Heart left ventricle (tissue), 16 donors: ENCODE results near the gene MBP. TPM values are rescaled to one million over a fixed set of nuclear protein-coding genes. Genes with fewer than 3 reads are reported as not detected.
A peak's percentile ranks its signal among the peaks of the same experiment; 100 is the strongest.

Experiments used
- ATAC-seq, 4 donors: fragments of 200-7000 bp; cut with Tn5 transposase; one replicate each; pipeline ENCODE4 v1.9.1; 2020 to 2022; ENCODE audit warnings: moderate library complexity in 4 of 4, mild to moderate bottlenecking in 3 of 4, moderate number of reproducible peaks in 1 of 4
- DNase-seq, 5 donors: peaks; one replicate each; pipeline ENCODE4 v3.0.0-alpha.2; 2020
- H3K27ac ChIP-seq, 12 donors: fragments of 200-600 bp; sonication (generic) in 4 of 12; one replicate each; pipeline versions ENCODE4 v1.5.0 to v1.8.0; 2016 to 2022; ENCODE audit warnings: mild to moderate bottlenecking in 2 of 12
- H3K27me3 ChIP-seq, 9 donors: fragments of 200-600 bp; sonication (generic) in 2 of 9; one replicate each; pipeline versions ENCODE4 v1.5.1 to v1.8.0; 2016 to 2022; ENCODE audit warnings: mild to moderate bottlenecking in 3 of 9
- H3K36me3 ChIP-seq, 9 donors: fragments of 200-600 bp; sonication (generic) in 2 of 9; one replicate each; pipeline versions ENCODE4 v1.5.0 to v1.8.0; 2018 to 2022; ENCODE audit warnings: mild to moderate bottlenecking in 2 of 9
- H3K4me1 ChIP-seq, 12 donors: fragments of 200-600 bp; sonication (generic) in 4 of 12; one replicate each; pipeline versions ENCODE4 v1.5.0 to v1.8.0; 2016 to 2022; ENCODE audit warnings: mild to moderate bottlenecking in 3 of 12
- H3K4me3 ChIP-seq, 12 donors: fragments of 200-600 bp; sonication (generic) in 4 of 12; one replicate each; pipeline versions ENCODE4 v1.5.0 to v1.8.0; 2017 to 2022; ENCODE audit warnings: mild to moderate bottlenecking in 9 of 12, moderate library complexity in 4 of 12
- H3K9me3 ChIP-seq, 12 donors: fragments of 200-600 bp; sonication (generic) in 4 of 12; one replicate each; pipeline versions ENCODE4 v1.5.0 to v1.8.0; 2016 to 2022; ENCODE audit warnings: mild to moderate bottlenecking in 1 of 12
- POLR2A ChIP-seq, 2 donors: fragments of 450-650 bp; IDR thresholded peaks; one replicate each; pipeline ENCODE4 v1.6.1; 2017; ENCODE audit warnings: antibody characterized with exemption in 2 of 2, mild to moderate bottlenecking in 2 of 2, moderate library complexity in 2 of 2
- WGBS, 4 donors: extraction: QIAGEN DNeasy Blood & Tissue Kit in 2 of 4; methylation state at CpG; one replicate each; pipeline versions ENCODE4 v1.1.5 to v1.1.7; 2013 to 2018; 5-methylcytosine and 5-hydroxymethylcytosine counted together
- intact Hi-C, 10 donors: fragments of 100-400 bp; cut with DNase I; formaldehyde crosslinking; loops; one replicate each; pipeline versions ENCODE4 v1.11.1 to v1.14.2; 2022
- polyA plus RNA-seq, 2 donors: library from polyadenylated mRNA; stranded (reverse); fragments of 200-250 nt; gene quantifications; one replicate each; pipeline ENCODE4 v1.2.3, GENCODE V29; 2013
- total RNA-seq, 9 donors: library from RNA; depleted of rRNA in 2 of 9; stranded (reverse); fragments of >200 nt in 2 of 9; fragmentation: NEBNext Ultra II Directional in 3 of 9; extraction: Animal tissue kit (Norgen Biotek cat#: 25700) in 3 of 9; gene quantifications; one replicate each; pipeline versions ENCODE4 v1.1.0 to v1.2.4, GENCODE V29; 2016 to 2023
- TF ChIP-seq, protein P1 (sequence below), 12 donors: fragments of 200-600 bp; sonication (generic) in 4 of 12; IDR thresholded peaks; one replicate each; pipeline versions ENCODE4 v1.5.0 to v1.8.0; 2018 to 2022; ENCODE audit warnings: antibody characterized with exemption in 12 of 12, mild to moderate bottlenecking in 5 of 12
- donor health status: ischemic (EF 13 %, LVEDD 7.1; RV severe dilation, severe dysfunction).
- donor health status: healthy with polysubstance abuse.
- donor health status: DM: no; HTN: yes; CAD: no.
- donor health status: DM: no; HTN: no; CAD: no.
- donor health status: ischemic (EF 25% LVEDD 6.9; RV normal size, moderate dysfunction).
- donor health status: ischemic (EF 25% LVEDD 5.7; RV mildly dilated, moderate dysfunction).
- donor health status: healthy.
- donor health status: DM: yes; HTN: yes; CAD: no.
- donor health status: ischemic (EF 35%, LVEDD 5.7; RV mildly dilated, moderate dysfunction).
- donor health status: nonischemic (EF 11% LVEDD 7.7; RV severe dilation, severe dysfunction).
- donor health status: DM: yes; HTN: yes; CAD: no.
- donor health status: PGD.
- donor health status: ischemic (EF 29% LVEDD 5.4; RV normal size, mild dysfunction).
- donor health status: nonischemic (EF 23%, LVEDD 6.1; RV moderate dilation, normal function).

MBP gene
- total and polyA plus RNA-seq, 11 donors, result 7.7 to 93.0 (median 31.8) TPM

DNA sequence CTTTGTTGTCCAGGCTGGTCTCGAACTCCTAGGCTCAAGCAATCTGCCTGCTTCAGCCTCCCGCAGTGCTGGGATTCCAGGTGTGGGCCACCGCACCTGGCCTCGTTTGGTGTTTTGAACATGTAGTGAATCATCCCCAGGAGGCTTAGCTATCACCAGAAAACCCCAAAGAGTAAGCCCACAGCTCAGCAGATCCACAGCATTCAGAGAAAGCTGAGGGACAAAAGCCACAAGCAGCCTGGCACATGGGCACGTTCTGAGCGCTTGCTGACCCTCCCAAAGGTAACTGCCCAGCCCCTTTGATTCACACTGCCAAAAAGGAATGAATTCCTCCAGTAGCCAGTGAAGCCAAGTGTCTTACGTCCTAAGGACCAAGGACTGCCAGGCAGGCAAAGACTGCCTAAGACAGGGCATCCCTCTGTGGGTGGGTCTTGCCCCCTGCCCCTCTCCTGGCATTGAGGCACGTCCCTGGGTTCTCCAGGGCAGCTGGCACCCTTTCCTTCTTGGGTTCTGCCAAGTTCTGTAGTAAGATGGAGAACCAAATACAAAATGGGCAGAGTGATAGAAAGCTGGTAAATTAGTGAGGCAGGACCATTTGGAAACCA lies 31.7 kb downstream of the MBP start:
- intact Hi-C loops, result no loop called here
- H3K27me3 ChIP-seq, result no peaks in the 10 kb centered on the region
- 72 to 80% (median 77%) methylated on average over 8 of the region's 8 CpGs for WGBS, 4 donors
- peaks cover 0 to 99% (median 48%) of the 10 kb centered on the region in 12 donors for H3K4me1 ChIP-seq
- no peak for TF ChIP-seq POLR2A (IDR thresholded peaks at IDR 0.05)
- TF ChIP-seq, protein P1, sequence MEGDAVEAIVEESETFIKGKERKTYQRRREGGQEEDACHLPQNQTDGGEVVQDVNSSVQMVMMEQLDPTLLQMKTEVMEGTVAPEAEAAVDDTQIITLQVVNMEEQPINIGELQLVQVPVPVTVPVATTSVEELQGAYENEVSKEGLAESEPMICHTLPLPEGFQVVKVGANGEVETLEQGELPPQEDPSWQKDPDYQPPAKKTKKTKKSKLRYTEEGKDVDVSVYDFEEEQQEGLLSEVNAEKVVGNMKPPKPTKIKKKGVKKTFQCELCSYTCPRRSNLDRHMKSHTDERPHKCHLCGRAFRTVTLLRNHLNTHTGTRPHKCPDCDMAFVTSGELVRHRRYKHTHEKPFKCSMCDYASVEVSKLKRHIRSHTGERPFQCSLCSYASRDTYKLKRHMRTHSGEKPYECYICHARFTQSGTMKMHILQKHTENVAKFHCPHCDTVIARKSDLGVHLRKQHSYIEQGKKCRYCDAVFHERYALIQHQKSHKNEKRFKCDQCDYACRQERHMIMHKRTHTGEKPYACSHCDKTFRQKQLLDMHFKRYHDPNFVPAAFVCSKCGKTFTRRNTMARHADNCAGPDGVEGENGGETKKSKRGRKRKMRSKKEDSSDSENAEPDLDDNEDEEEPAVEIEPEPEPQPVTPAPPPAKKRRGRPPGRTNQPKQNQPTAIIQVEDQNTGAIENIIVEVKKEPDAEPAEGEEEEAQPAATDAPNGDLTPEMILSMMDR (IDR thresholded peaks at IDR 0.05), result no peak
- peak overlapping the region; percentile 3 to 95 (median 71) for H3K27ac ChIP-seq
- peak overlapping the region in 1 of 12 donors; percentile 28 for H3K4me3 ChIP-seq
- no peak for ATAC-seq
- H3K36me3 ChIP-seq, result peaks cover 0 to 14% (median 0%) of the 10 kb centered on the region in 9 donors
- H3K9me3 ChIP-seq, result no peaks in the 10 kb centered on the region
- peak in 1 of 5 donors; percentile 42 for DNase-seq

DNA sequence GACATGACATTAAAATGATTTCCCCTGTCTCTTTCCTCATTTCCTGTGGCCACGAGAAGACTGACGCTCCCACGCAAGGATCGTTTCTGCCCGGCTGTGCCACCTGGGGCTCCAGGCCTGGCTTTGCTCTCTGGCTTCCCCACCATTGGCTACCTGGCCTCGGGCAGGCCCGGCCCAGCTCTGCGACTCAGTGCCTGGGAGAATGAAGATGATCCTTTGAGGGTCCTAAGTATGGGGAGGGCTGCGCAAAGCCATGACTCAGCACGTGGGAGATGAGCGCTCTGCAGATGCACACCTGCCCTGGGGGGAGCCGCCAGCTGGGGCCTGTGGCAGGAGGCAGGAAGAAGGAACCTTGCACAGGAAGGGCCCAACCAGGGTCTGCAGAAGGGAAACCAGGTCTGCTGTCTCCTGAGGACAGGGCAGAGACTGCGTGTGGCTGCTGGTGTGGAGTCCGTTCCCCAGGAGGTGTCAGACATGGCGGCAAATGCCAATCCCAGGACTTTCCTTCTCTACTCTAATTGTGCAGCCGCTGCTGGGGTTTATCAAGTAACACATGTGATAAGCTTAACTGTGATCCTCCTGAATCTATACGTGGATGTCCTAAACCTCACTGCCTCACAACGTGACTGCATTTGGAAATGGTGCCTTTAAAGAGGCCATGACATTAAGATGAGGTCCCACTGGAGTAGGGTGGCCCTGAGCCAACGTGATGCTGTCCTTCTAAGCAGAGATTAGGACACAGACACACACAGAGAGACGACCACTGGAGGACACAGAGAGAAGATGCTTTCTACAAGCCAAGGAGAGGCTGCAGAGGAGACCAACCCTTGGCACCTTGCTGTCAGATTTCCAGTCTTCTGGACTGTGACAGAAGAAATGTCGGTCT lies 32.9 kb downstream of the MBP start:
- H3K36me3 ChIP-seq, result peaks cover 0 to 19% (median 0%) of the 10 kb centered on the region in 9 donors
- TF ChIP-seq, protein P1 (IDR thresholded peaks at IDR 0.05), result no peak
- TF ChIP-seq POLR2A (IDR thresholded peaks at IDR 0.05), result no peak
- no peaks in the 10 kb centered on the region for H3K27me3 ChIP-seq
- intact Hi-C loops, result no loop called here
- DNase-seq (no peak), ATAC-seq (no peak)
- H3K4me3 ChIP-seq, result no peak overlapping the region
- 61 to 67% (median 64%) methylated on average over 17 to 21 of the region's 21 CpGs for WGBS, 4 donors
- no peaks in the 10 kb centered on the region for H3K9me3 ChIP-seq
- H3K27ac ChIP-seq, result peak overlapping the region in 4 of 12 donors; percentile 17 to 95 (median 64)
- peaks cover 0 to 99% (median 52%) of the 10 kb centered on the region in 12 donors for H3K4me1 ChIP-seq

DNA sequence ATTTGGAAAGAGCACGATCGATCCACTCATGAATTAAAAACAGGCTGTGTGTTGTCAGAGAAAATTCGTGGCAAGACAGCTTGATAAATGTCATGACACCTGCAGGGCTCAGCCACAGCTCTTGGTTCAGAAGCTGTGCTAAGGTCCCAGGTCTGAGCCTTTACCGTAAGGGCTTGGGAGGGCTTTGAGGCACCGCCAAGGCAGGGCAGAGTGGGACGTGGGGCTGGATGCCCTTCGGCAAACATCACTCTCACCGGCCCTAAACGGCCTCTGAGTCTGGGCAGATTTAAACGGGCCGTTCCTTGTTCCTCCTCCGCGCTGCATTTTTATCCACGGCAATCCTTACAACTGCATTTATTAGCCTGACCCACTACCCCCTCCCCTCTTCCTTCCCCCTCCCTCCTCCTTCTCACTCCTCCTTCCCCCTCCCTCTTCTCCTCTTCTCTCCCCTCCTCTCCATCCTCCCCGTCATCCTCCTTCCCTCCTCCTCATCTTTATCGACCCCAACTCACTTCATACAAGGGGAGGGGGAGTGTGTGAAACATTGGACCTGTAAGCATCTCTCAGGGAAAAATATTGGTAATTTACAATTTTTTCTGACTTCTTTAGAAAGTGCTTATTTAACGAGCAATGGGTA lies 33.9 kb downstream of the MBP start:
- intact Hi-C loops, result no loop called here
- ATAC-seq (peak in 2 of 4 donors; percentile 40 to 54), DNase-seq (peak in 2 of 5 donors; percentile 37 to 53)
- 23 to 33% (median 33%) methylated on average over 17 of the region's 17 CpGs for WGBS, 4 donors
- Histone ChIP-seq H3K4me1 (peaks cover 0 to 89% (median 49%) of the 10 kb centered on the region in 12 donors), H3K9me3 (no peaks in the 10 kb centered on the region), H3K4me3 (peak overlapping the region in 5 of 12 donors; percentile 3 to 47 (median 22)), H3K27ac (peak overlapping the region in 7 of 12 donors; percentile 27 to 95 (median 61)), H3K36me3 (peaks cover 0 to 8% (median 0%) of the 10 kb centered on the region in 9 donors), H3K27me3 (no peaks in the 10 kb centered on the region)
- TF ChIP-seq, protein P1 (IDR thresholded peaks at IDR 0.05), result no peak
- no peak for TF ChIP-seq POLR2A (IDR thresholded peaks at IDR 0.05)
